Stimulated activated CD4-positive, alpha-beta T cell treated with anti-CD3 and anti-CD28 coated beads, Interleukin-15, amount 100 ng/mL, for 48 hours (primary cell): Measurements from ENCODE around the gene OSBP2.

ENCODE experiments used
- DNase-seq, 2 donors: peaks; one replicate each; pipeline ENCODE4 v3.0.0-alpha.2; 2020; ENCODE audit warnings: low read depth in 2 of 2

The OSBP2 gene

DNA sequence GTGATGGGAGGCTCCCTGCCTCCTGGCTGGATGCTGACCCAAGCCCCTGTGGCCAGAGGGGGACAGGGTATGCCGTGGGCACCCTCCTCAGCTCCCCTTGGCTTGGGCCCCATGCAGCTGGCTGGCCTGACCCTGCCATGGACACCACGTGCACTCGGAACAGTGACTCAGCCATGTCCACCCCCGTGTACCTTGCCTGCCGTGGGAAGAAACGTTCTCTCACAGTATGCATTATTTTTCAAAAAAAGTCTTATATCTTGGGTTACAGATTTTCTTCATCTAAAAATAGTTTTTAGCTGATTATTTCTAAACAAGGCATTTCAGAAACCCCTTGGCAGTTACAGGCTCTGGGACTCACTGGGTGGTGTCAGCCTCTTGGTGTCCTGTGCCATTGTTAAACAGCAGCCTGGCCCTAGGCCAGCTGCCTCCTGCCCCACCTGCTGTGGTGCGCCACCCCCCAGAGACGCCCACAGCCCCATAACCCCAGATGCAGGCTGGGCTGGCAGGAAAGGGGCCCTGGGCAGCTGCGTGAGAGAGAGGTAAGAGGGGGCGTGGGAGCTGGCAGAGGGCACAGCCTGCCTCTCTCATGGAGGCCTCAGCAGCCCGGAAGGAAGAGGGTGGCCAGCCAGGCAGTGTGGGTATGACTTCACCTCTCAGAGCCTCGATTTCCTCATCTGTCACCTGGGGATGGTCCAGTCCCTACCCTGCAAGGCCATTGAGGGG is 174.2 kb downstream of the OSBP2 start:
- DNase-seq, result no peak

DNA sequence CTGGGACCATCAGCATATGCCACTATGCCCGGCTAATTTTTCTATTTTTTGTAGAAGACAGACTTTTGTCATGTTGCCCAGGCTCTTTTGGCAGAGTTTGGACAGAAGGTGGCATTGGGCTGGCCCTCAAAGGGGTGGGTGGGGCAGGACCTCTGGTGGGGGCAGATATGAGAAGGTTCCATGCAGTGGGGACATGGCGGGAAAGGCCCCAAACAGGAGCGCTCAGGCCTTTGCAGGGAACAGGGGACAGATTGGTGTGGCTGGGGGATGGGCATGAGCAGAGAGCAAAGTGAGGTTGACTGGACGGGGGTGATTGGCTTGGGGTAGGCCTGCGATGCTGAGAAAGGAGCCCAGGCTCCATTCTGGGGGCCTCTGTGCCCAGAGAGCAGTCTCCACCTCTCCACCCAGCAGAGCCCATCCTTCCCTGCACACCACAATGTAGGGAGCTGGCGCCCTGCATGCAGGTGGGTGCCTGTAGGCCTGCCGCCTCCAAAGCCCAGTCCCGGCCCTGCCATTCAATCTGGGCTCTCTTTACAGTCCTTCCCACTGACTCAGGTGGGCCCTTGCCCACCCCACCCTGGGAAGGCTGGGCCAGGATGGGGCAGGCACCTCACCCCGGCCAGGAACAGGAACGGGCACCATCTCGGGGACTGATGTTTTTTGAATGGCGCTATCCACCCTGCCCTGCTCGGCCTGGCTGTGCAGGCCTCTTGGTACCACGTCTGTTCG is 175.2 kb downstream of the OSBP2 start:
- no peak for DNase-seq

DNA sequence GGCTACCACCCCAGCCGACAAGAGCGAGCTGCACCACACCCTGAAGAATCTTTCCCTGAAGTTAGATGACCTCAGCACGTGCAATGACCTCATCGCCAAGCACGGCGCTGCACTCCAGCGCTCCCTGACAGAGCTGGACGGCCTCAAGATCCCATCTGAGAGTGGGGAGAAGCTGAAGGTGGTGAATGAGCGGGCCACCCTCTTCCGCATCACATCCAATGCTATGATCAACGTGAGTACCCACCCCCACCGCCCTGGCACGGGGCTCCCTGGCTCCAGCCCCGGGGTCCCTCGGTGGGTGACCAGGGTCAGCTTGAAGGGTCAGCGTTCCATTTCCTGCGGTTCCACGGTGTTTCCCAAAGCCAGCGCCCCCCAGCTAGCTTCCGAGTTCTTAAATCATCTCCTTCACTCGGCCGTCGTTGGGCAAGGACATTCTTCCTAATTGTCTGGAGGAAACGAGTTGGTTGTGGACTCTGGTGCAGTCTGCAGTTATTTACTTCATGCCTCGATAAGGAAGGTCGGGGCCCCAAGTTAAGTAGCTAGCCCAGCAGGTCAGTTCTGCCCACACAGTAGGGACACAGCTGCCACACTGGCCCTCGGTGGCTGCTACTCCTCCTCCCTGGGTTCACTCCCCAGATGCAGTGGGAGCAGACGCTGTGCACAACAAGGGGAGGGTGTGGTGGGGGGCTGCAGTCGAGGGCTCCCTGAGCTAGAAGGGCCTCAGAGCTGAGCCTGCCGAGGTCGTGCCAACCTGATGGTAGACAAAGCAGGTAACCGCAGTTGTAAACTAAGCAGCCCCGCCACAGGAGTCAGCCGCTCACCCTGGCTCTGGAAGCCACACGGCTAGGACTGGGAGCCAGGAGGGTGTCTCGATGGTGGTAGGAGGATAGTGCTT is 176.0 kb downstream of the OSBP2 start:
- DNase-seq, result no peak

DNA sequence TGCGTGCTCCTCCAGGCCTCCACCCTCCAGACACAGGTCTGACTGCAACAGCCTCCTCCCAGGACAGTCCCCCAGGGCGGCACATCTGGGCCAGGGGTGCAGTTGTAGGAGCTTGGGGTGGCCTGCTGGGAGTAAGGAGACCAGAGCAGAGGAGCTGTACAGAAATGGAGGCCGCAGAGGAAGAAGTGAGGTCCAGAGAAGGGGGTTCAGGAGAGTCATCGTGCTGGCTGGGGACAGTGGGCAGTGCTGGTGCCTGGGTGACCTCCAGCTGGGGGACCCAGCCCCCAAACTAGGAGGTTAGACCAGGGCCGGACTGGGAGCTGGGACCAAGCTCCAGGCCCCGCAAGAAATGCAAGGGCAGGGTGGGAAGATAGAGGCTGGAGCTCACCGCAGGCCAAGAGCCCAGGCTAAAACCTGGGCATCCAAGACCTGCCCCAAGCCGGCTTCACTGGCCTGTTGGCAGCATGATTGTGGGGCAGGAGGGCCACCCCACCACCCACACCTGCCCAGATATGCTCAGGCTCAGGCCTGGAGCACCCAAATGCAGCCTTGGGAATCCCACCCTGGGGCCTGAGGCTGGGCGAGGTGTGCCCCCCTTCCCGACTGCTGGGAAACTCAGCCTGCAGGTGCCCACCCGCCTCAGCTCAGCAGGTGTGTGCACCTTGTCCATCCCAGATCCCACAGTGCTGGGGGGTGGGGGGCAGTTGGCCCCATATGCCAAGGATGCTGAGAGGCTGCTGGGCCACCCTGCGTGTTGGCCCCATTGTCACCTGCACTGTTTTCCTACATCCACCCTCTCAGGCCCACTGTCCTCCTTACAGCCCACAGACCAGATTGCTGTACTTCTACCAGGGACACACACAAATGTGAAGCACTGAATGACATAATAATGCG is 177.0 kb downstream of the OSBP2 start:
- no peak for DNase-seq

DNA sequence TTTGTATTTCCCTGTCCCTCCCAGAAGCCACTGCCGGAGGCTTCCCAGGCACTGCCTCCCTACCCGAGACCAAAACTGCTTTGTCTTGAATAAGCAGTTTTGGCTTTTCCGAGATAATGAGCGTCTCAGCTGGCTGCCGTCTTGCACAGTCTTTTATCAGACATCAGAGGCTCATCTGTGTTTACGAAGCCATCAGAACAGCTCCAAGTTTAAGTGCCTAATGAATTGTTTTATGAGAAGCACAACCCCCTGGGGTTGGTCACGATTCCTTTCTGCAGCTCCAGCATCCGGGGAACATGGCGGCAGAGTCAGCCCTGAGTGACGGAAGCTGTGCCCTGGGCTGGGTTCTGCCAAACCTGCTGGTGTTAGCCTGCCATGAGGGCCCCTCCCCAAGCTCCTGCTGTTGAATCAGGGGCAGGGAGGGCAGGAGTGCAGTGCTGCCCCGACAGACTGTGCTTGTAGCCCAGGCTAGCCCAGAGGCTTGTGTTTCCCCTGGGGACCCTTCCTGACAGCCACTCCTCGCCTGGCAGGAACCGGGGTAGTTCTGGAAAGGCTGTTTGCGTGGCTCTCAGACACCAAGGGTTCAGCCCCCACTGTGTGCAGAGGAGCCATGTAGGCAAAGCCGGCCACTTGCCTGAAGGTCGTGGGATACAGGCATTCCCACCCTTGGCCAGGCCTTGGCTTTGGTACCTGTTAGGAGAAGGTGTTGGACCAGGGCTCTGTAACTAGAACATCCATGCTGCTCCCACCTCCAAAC is 177.8 kb downstream of the OSBP2 start:
- DNase-seq, result no peak

DNA sequence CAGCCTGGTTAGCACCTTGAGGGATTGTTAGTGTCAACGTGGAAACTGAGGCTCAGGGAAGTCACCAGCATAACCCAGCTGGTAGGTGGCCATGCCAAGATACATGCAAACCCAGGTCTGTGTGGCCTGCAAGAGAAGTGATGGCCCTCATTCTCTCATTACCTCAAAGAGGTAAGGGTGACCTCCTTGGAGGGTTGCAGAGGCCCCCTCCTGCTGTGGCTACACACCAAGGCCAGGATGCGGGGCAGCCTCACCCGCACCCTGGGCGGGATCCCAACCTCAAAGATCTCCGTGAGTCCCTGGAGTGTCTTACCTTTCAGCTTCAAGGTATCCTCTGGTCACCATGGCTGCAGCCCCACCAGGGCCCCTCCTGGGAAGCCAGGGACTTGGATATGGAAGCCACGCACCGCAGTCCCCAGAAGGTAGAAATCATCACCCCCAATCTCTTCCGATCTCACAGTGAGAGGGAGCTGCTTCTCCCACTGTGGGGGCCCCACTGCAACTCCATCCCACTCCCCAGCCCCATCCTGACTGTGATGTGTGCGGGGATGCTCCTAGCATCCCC is 178.5 kb downstream of the OSBP2 start:
- no peak for DNase-seq

DNA sequence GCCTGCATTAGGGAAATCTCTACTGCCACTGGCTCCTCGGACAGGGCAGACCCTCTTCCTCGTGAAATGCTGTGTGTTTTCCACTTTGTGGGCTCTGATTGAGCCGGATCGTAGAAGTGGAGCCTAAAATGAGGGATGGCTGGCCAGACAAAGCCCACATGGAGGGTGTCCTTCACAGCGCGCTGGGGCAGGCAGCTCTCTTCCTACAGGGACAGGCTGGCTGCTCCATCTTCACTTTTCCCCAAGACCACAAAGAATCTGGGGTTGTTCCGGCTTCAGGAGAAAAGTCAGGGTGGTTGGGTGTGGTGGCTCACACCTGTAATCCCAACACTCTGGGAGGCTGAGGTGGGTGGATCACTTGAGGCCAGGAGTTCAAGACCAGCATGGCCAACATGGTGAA is 179.0 kb downstream of the OSBP2 start:
- DNase-seq, result no peak

DNA sequence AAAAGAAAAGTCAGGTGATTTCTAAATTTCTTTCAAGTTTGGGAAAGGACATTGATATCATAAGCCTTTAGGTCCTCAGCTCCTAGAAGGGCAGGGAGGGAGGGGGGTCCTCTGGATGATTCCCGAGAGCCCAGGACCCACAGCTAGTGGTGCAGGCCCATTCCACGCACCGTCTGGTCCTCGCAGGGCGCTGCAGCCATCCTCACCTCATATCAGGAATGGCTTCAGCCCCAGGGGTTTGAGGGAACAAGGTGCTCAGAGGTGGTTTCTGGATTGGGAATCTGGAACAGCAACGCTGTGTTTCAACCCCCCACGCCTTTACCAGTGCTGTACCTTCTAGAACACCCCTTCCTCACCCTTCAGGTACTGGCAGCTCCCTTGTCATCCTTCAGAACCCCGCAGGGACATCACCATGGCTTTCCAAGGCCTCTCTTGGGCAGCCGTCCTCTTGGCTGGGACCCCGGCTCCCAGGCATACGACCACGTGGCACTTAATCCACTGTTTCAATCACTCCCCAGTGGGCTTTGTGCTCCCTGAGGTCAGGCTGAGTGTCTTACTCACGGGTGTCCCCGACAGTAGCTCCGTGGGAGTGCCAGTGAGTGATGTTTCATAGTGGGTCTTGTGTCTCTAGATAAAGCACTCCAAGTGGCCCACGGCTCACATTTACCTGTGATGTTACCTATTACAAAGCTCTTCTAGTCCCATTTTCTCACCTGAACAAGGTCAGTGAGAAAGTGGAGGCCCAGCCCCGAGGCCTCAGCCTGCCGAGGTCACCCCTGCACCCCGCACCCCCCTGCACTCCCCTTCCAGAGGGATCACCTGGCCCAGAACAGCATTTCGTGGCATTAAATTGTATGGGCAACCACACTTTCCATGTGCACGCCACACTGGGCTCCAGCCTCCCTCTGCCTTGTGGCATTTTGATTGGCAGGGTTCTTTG is 180.0 kb downstream of the OSBP2 start:
- no peak for DNase-seq

DNA sequence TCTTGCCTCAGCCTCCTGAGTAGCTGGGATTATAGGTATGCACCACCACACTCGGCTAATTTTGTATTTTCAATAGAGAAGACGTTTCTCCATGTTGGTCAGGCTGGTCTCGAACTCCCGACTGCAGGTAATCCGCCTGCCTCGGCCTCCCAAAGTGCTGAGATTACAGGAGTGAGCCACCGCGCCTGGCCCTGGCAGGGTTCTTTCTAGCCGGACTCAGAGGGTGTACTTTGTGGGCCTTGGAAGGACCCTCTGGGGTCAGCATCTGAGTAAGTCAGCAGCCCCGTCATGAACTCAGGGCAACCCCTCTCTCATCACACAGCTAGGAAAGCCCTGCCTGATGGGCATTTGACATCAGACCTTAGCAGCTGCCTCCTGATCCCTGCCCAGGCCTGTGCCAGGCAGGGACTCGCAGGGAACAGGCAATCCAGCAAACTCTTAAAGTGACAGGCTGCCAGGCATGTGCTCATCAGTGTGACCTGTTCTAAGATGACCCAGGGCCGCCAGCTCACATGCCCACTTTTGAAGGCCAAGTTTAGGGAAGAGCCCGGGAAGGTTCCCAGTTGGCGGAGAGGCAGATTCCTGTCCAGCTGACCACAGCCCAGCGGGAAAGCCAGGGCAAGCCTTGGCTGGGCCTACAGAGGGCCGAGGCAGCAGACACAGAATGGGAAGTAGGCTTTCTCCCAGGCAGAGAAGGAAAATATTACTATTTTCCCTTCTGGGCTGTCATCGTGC is 181.0 kb downstream of the OSBP2 start:
- no peak for DNase-seq

DNA sequence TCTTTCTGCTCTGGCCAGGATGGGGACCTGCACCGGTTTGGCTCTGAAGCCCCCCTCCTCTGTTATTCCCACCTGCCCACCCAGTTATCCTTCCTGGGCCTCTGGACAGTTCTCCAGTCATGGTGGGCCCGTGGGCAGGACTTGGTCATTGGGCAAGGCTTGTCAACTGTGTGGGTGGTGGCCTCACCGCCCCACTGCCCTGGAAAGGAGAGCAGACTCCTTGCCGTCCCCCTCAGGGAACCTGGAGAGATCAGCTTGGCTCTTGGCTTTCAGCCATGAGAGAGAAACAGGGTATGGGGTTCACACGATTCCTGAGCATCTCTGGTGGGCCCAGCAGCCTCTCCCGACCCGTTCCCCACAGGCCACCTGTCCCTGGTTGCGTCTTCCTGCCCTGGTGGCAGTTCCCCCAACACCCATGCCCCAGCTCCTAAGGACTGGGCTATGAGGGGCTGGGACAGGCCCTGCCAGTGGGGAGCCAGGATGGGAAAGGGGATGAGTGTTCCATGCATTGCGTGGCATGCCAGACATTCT is 181.6 kb downstream of the OSBP2 start:
- no peak for DNase-seq

DNA sequence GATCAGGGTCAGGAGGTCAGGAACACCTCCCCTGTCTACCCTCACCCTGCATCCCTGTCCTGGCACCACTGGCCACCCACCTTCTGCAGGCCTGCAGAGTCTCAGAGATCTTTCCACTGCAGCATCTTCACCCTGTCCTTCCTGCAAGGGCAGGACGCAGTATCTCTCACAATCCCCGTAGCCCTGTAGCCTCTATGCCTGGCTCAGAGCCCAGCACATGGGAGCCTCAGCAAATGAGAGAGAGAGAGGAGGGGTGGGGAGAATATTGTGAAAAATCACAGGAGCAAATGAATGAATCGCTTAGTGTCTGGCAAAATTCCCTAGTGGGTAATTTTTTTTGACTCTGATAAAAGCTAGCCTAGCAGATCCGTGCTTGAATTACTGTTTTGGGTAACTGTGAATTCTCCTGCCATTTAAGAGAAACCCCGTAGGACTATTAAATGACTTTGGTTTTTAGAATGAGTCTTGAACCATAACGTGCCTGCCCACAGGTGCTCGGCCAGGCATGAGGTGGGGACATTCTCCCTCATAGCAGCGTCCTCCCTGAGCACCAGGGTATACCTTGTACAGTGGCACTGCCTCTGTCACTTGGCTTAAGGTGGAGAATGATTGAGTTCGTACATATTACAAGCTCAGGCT is 182.4 kb downstream of the OSBP2 start:
- no peak for DNase-seq

DNA sequence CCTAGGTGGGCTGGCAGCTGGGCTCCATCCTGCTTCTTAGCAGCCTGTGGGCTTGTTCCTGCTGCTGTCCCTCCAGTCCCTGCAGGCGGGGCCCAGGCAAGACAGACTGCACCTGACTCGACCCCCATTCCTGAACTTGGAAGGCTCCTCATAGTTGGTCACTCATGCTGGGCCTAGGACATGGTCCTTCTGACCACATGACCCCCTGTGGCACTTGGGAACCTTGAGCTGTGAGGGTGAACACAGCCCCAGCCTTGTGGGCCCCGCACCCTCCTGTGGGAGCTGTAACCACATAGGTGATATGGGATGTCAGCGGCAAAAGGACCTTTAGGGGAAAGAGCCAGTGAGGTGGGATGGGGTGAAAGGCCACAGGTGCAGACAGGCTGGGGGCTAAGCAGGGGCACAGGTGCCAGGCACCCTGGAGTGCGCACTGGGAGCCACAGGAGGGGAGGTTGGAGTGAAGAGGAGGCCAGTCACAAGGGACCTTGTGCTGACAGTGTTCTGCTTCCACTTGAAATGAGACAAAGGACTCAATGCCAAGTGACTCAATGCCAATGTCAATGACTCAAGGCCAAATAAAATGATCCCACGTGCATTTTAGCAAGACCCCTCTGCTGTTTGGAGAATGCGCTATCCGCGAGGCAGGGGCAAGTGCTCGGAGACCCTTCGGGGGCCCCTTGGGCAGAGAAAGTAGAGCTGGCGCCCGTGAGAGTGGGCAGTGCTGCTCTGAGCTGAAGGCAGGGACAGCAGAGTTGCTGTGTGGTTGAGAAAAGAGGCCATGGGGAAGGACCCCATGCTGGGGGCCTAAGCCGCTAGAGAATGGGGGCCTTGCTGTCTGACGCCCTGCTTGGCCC is 183.2 kb downstream of the OSBP2 start:
- DNase-seq, result no peak

DNA sequence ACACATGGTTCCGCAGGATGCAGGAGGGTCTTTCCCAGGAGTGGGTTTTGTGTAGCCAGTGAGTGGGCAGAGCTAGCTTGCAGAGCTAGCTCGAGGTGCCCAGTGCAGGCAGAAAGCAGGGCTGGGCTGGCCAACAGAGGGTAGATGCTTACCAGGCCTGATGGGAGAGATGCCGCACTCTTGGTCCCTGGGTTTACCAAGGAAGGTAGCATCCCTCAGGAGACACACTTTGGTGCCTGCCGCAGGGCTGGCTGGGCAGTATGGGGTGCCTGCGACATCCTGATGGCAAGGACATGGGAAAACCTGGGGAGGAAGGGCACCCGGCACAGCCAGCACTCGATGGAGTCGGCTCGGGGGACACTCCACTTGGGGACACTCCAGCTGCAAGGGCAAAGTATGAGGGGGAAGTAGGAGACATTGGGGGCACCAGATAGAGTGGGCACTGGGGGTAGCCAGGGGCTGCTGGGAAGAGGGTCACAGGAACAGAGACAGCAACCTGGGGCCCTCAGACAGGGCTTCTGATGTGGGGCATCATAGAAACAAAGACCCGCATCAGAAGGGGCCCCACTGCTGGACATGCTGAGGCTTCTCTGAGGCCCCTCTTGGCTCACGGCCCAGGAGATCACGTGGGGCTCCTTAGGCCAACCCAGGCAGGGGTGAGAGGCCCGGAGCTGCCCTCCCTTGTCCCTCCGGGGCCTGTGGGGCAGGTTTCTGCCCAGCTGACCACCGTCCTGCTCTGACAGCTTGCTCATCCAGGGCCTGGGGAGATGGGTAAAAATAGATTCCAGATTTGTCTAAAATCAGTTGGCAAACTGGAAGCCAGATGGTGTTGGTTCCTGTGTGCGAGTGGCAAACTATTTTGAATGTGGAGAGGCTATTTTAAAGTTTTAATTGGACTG is 184.1 kb downstream of the OSBP2 start:
- no peak for DNase-seq

DNA sequence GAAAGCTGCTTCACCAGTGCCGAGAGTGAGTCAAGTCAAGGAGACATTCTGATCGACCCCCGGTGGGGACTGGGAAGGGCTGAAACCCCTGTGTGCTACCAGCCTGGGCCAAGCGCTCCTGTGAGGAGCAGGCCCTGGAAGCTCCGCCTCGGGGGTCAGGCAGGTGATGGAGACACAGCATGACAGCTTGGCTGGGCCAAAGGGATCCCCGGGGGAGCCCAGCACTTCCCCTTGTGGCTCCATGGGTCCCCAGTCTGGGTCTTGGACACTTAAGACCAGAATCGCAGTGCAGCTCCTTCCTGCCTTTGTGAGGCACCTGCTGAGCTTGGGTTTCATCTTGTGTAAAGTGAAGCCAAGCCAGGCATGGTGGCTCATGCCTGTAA is 184.7 kb downstream of the OSBP2 start:
- no peak for DNase-seq

DNA sequence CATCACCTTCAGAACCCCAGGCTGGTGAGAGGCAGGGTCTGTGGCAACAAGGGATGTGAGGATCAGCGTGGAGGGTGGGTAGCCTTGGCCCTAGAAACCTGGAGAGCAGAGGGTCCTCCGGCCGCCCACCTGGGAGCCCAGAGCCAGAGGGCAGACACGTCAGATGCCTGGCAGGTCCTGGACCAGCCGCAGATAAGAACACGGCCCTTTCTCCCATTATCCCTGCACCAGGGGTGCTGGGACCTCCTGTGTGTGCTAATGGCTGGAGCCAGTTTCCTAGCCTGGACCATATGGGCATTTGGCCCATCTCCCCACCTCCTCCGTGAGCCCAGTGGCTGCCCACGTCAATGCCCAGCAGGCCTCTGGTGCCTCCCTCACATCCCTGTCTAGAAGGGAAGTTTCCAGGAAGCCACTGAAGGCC is 185.5 kb downstream of the OSBP2 start:
- no peak for DNase-seq

DNA sequence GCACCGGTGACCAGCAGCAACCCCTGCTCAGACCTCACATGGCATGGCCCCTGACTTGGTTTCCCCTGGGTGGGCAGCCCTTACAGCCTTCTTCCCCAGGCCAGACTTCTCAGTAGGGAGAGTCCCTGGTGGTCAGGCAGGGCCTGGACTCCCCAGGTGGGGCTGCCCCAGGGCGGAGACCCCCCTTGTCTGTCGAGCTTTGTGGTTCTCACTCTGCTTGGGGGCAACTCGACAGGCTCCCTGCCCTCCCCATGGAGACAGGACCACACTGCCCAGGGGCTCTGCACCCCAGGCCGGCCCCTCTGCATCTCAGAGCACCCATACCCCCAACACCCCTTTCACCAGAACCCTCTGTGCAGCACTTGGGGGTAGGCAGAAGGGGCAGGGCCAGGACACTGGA is 186.2 kb downstream of the OSBP2 start:
- no peak for DNase-seq
